Activated CD8-positive, alpha-beta memory T cell treated with anti-CD3 and anti-CD28 coated beads, Interleukin-2, amount 50 U/mL, for 1 hour (primary cell): ENCODE results near the gene SGSM1.
"Not testable (repeated sequence)": the region's sequence is repeated elsewhere in the genome, so short reads cannot be mapped to it uniquely, and the experiment has no call there.

Experiments used
- DNase-seq: peaks from one replicate; pipeline ENCODE4 v3.0.0-alpha.2; 2020; ENCODE audit errors: extremely low read depth

Gene SGSM1

GRCh38 chr22:24894220-24894975 lies 88.4 kb downstream of the SGSM1 start:
- DNase-seq: no peak

GRCh38 chr22:24894998-24895397 lies 89.0 kb downstream of the SGSM1 start:
- DNase-seq: no peak

GRCh38 chr22:24901448-24901847 lies 95.4 kb downstream of the SGSM1 start:
- DNase-seq: no peak

GRCh38 chr22:24905909-24906308 lies 99.9 kb downstream of the SGSM1 start:
- no peak for DNase-seq

GRCh38 chr22:24907101-24907500 lies 101.1 kb downstream of the SGSM1 start:
- DNase-seq: not testable (repeated sequence)

- no peak for DNase-seq
Measured at GRCh38 chr22:24920029-24920428, 114.0 kb downstream of the SGSM1 start.

- DNase-seq: no peak
Measured at GRCh38 chr22:24925586-24926427, 119.8 kb downstream of the SGSM1 start.

- DNase-seq: no peak
Measured at GRCh38 chr22:24926428-24926725, 120.4 kb downstream of the SGSM1 start.

GRCh38 chr22:24926849-24927579 lies 121.0 kb downstream of the SGSM1 start:
- DNase-seq: no peak

- DNase-seq: no peak
Measured at GRCh38 chr22:24928322-24928721, 122.3 kb downstream of the SGSM1 start.

- DNase-seq: no peak
Measured at GRCh38 chr22:24930678-24931077, 124.7 kb downstream of the SGSM1 start.

- no peak for DNase-seq
Measured at GRCh38 chr22:24935771-24936483, 129.9 kb downstream of the SGSM1 start.

GRCh38 chr22:24937114-24937513 lies 131.1 kb downstream of the SGSM1 start:
- no peak for DNase-seq

- no peak for DNase-seq
Measured at GRCh38 chr22:24938741-24939341, 132.8 kb downstream of the SGSM1 start.

GRCh38 chr22:24942301-24942700 lies 136.3 kb downstream of the SGSM1 start:
- DNase-seq: no peak

- DNase-seq: no peak
Measured at GRCh38 chr22:24944217-24944937, 138.4 kb downstream of the SGSM1 start.

GRCh38 chr22:24945430-24945829 lies 139.4 kb downstream of the SGSM1 start:
- DNase-seq: no peak

- DNase-seq: no peak
Measured at GRCh38 chr22:24947383-24947782, 141.4 kb downstream of the SGSM1 start.

GRCh38 chr22:24947881-24948280 lies 141.9 kb downstream of the SGSM1 start:
- DNase-seq: no peak

GRCh38 chr22:24948356-24949202 lies 142.6 kb downstream of the SGSM1 start:
- DNase-seq: no peak
